Stimulated activated CD8-positive, alpha-beta memory T cell treated with anti-CD3 and anti-CD28 coated beads, Interleukin-7, amount 100 ng/mL, for 4 hours (primary cell): ENCODE results near the gene NXPE4.

Experiments used
- DNase-seq, 2 donors: peaks; one replicate each; pipeline ENCODE4 v3.0.0-alpha.2; 2020; ENCODE audit warnings: low read depth in 2 of 2

The NXPE4 gene

GRCh38 chr11:114559425-114560310, 35.9 kb downstream of the NXPE4 start, which contains the start of gene NXPE1:
Gene NXPE1, minus strand, starts transcription at chr11:114559881. Its CDS starts 8,680 bp downstream, at chr11:114551201.
- no peak for DNase-seq

- no peak for DNase-seq
These were observed 39.5 kb downstream of the NXPE4 start for GRCh38 chr11:114556135-114556534.

- no peak for DNase-seq
These were observed 41.9 kb downstream of the NXPE4 start for GRCh38 chr11:114553642-114554041.

- no peak for DNase-seq
These were observed 44.5 kb downstream of the NXPE4 start for GRCh38 chr11:114551060-114551459.

- no peak for DNase-seq
These were observed 69.9 kb downstream of the NXPE4 start for GRCh38 chr11:114525682-114526081.

- no peak for DNase-seq
These were observed 71.5 kb downstream of the NXPE4 start for GRCh38 chr11:114524122-114524521.

- no peak for DNase-seq
These were observed 72.8 kb downstream of the NXPE4 start for GRCh38 chr11:114522818-114523217.
